ENCODE results near the gene SPOCD1.
A peak's percentile ranks its signal among the peaks of the same experiment; 100 is the strongest.

SPOCD1 gene

DNA sequence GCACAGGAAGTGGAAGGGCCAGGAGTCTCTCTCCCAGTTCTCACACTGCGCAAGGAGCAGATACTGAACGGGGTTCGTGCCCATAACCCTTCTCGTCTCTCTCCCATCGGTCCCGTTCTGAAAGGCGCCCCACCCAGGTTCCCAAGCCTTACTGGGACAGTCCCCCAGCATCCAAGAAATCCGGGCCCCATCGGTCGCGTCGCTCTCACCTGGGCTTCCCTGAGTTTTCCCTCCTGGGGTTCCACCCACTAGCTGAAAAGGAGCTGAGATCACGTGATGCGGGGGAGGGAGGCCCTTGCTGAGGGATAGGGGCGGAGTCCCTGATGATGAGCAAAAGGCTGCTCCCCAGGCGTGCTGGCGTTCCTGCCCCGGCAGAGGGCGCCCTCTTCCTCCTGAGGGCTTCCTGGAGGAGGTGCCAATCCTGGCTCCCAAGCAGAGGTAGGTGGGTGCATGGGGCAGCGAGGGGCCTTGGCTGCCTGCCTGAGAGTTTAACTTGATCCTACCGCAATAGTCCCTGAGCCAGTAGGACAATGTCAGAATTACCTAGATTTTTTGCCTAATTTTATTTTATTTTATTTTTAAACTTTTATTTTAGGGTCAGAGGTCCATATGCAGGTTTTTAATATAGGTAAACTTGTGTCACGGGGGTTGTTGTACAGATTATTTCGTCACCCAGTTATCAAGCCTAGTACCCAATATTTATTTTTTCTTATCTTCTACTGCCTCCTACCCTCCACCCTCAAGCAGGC is at the start of gene SPOCD1:
Gene SPOCD1 (minus strand): TSS at position 271 of the 749 bp plus-strand sequence. CDS start 689 bp downstream, outside the sequence.
- peak; percentile 81 for DNase-seq

DNA sequence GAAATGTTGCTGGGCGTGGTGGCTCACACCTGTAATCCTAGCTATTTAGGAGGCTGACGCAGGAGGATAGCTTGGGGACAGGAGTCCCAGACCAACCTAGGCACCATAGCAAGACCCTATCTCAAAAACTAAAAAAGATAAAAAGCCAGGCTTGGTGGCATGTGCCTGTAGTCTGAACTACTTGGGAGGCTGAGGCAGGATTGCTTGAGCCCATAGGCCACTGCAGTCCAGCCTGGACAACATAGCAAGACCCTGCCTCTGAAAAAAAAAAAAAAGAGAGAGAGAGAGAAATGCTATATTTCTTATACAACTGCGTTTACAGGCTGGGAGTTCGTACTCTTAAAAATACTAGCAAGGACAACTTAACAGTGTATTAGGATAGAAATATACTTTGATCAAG is 46.2 kb upstream of the SPOCD1 start:
- no peak for DNase-seq

GRCh38 chr1:31861346-31861745 is 45.5 kb upstream of the SPOCD1 start:
- no peak for DNase-seq

DNA sequence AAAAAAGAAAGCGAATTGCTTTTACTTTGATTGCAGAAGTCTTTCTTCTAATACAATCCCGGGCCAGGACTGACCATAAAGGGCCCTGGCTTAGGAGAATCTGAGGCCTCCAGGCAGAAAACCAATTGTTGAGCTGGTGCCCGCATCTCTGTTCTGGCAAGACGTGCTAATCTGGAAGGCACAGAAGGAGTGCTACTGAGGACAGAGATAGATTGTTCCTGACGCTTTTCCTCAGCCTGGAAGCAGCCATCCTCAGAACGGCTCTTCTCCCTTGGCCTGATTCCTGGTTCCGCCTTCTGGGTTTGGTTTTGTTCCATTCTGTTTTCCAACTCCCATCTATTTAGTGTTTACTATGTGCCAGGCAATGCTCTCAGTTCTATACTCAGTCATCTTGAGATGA is 44.8 kb upstream of the SPOCD1 start:
- DNase-seq, result no peak

DNA sequence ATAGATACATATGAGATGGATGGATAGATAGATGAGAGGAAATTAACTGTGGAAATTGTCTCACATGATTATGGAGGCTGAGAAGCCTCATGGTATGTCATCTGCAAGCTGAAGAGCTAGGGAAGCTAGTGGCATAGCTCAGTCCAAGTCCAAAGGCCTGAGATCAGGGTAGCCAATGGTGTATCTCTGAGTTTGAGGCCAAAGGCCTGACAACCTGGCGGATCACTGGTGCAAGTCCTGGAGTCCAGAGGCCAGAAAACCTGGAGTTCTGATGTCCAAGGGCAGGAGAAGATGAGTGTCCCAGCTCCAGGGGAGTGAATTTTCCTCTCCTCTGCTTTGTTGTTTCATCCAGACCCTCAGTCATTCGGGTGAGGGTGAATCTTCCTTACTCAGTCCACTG is 43.9 kb upstream of the SPOCD1 start:
- DNase-seq, result no peak

DNA sequence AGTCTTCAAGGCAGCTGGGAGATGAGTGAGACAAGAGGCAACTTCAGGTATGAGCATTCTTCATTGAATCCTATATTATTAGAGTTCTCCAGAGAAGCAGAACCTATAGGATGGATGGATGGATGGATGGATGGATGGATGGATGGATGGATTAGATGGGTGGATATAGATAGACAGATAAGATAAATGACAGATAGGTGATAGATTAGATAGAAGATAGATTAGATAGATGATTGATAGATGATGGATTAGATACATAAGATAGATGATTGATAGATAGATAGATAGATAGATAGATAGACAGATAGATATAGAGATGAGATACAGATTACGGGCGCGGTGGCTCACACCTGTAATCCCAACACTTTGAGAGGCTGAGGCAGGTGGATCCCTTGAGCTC is 43.2 kb upstream of the SPOCD1 start:
- DNase-seq, result no peak

DNA sequence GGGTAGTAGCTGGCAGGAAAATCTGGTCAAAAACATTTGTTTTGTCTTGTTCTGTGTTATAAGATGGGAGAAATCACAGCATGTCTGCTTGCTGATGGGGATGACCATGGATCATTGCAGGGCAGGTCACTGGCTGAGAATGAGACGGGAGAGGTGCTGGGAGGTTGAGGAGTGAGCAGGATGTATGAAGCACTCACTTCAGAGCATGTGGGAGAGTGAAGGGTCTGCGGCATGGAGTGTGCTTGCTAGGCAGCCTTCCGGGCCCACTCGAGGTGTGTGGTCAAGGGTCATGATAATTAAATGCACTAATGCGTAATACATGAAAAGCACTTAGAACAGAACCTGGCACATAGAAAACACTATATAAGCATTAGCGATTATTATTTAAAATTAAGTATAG is 42.0 kb upstream of the SPOCD1 start:
- no peak for DNase-seq

DNA sequence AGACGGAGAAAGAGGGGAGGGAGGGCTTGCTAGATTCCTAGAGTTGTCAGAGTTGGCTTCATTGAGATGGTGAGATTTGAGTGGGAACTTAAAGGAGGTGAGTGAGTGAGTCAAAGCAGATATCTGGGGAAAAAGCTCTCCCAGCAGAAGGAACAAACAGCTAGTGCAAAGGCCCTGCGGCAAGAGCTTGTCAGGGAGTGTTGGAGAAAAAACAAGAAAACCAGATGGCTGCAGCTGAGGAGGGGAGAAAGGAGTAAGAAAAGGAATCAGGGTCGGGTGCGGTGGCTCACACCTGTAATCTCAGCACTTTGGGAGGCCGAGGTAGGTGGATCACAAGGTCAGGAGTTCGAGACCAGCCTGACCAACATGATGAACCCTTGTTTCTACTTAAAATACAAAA is 40.3 kb upstream of the SPOCD1 start:
- no peak for DNase-seq

DNA sequence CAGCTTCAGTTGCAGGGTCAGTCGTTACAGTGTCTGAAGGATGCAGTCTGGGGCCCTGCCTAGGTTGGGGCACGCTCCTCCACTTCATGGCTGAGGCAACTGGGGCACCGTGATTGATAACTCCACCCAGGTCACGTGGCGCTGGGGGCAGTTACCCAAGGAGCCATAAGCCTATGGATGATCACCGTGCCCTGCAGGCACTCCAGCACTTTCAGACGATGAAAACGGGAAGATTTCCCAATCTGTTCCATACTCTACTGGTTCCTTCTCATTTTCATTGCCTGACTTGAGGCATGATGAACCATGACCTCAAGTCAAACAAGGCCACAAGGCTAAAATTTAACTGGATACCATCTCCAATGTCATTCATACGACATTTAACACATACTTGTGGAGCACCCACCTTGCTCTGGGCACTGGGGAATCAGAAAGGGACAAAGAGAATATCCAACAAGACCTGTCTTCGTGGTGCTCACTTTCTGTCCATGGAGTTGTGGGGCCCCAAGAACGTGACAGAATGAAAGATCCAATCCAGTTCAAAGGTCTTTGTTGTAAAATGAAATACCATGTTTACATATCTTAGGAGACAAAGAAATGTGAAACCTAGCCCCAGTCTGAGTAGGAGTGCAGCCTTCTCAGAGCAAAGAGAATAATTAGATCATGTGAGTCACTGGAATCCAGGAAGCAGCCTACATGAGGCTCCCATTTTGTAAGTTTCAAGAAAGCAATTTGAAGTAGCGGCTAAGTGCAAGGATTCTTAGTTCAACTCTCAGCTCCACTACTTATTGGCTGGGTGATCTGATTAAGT is 39.4 kb upstream of the SPOCD1 start:
- DNase-seq, result no peak

DNA sequence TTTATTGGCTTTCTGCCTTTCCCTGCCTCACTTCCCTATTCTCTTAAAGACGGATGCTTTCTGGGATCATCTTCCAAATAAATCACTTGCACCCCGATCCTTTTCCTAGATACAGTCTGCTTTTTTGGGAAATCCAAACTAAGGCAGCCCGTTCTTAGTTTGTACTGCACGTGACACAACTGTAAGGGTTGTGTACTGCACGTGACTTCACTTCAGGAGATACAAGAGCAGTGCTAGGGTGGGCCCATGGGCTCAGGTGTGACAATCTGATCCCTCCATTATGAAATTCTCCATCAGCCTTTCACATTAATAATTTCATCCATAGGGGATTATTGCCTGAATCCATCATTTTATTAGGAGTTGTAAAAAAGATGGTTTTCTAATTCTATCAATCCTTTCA is 33.8 kb upstream of the SPOCD1 start:
- DNase-seq, result no peak

GRCh38 chr1:31848381-31848897 is 32.6 kb upstream of the SPOCD1 start:
- peak; percentile 31 for DNase-seq

GRCh38 chr1:31846484-31846883 is 30.7 kb upstream of the SPOCD1 start:
- no peak for DNase-seq

DNA sequence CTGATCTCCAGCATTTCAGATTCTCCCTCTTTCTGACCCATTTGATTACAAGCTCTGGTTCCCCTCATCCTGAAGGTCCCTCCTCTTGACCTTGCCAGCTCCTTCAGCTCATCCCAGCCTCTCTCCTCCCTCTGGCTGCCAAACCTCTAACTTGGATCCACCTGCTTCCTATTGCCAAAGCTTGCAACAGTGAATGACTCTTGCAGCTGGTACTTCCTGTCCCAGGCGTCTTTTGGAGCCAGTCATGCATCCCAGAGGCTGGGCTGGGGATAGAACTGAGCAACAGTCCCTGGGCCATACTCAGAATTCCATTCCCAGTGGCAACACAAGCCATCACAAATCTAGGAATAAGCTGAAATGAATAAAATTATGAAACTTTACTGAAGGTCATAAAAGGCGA is 27.7 kb upstream of the SPOCD1 start:
- DNase-seq, result no peak

GRCh38 chr1:31839662-31840343 is 24.0 kb upstream of the SPOCD1 start:
- DNase-seq, result no peak

DNA sequence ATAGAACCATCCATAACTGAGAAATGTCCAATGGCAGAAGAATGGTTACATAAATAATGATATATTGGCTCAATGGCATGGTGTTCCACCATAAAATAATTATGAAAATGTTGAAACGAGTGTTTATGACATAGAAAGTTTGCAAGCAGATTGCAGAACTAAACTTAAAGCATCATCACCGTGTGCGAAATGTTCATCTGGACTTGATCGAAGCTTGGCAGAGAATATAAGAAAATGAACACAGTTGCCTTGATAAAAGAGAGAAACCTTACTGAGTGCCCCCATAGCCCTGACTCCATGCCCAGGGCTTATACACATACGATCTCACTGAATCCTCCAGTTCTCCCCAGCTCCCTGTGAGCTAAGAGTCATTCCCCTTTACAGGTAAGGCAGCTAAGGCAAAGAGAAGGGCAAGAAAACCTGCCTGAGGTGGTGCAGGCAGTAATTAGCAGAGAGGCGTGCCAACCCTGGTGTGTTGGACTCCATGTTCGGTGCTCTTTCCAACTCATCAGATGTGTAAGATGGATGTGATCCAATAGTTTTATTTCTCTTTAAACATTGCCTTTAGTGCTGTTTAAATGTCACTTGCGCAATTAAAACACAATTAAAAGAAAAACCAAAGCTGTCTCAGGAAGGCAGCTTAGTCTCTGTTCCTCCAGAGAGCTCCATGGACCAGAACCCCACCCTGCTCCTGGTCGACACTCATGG is 21.8 kb upstream of the SPOCD1 start:
- DNase-seq, result no peak

DNA sequence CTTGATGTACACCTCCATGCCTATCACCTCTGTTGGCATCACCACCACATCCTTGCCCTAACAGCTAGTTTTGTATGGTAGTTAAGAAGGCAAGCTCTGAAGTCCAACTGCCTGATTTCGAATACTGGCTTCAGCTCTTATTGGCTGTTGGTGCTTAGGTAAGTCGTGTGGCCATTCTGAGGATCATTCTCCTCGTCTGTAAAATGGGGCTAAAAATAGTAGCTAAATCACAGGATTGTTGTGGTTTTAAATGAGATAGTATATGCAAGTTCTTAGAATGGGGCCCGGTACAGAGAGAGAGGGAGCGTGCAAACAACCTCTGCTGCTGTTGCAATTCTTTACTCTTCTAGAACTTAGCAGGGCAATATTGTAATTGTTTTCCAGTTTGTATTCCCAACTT is 20.8 kb upstream of the SPOCD1 start:
- DNase-seq, result no peak

- no peak for DNase-seq
Observed at GRCh38 chr1:31835415-31835814, 19.6 kb upstream of the SPOCD1 start.

DNA sequence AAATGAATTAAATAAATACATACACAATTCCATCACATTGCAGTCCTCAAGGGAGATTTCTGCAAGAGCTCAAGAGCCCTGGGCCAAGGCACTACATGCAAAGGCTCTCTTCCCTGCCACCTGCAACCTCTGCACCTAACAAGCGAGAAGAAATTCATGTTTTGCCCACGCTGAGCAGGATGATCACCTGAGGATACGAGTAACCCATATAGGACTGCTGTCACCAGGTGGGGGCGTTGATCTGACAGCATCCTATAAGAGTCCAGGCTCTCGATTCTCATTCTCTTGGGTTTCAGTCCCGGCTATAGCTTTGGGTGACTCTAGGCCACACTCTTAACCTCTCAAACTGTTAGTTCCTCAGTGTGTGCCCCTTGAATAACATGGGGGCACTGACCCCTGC is 18.7 kb upstream of the SPOCD1 start:
- DNase-seq, result no peak

DNA sequence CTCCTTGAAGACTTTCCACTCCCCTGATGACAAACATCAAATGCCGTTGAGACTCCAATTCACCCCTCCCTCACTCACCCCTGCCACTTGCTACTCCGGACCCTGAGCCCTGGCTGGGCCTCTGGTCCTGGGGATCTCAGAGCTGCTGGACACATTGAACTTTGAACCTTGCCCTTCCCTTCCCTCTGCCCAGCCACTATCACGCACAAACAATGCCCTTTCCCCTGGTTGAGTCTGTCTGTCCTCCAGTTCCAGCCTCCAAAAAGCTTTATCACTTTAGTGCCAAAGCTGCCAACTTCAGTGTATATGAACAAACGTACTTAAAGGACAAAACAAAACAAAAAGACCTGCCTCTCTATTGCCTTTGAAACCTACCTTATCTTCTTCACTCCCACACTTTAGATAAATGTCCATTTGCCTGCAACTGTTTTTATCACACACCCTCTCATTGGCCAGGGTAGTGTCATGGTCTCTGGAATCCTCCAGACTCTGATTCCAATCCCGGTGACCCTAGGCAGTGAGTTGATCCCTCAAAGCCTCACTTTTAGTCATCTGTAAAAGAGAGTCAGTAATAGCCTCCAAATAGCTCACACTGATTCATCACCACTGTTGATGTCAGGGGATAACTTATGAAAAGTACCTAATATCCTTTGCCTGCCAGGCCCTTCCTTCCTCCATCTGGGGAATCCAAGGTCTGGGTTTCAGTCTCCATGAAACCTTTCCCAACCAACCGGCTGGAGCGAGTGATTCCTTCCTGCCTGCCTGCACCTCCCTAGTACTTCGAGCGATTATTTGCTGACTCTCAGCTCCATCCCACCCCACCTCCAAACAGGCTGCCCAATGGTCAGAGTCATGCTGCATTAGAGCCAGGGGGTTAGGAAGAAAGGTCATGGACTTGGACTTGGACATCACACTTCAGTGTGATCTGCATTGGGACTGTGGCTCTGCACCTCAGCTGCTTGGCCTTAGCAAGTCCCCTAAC is 15.9 kb upstream of the SPOCD1 start:
- no peak for DNase-seq

GRCh38 chr1:31830511-31830910 is 14.7 kb upstream of the SPOCD1 start:
- no peak for DNase-seq

DNA sequence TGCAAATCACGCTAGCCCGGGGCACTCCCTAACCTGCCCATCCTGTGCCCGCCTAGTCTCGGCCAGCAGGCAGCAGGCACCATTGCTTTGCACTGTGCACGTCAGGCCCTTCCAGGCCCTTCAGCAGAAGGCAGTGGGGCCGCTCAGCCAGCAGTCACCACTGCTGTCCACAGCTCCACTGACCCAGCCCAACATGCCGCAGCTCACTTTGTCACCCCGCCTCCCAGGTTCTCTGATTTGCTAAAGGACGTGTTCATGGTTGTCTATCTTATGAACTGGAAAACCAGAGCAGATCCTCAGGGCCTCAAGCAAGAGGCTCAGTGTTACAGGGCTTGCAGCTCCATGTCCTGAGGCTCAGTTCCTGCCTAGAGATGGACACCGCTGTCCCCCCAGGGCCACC is 14.2 kb upstream of the SPOCD1 start:
- no peak for DNase-seq
